GM19328 (cell line): Measurements from ENCODE around the gene SMARCB1.

Experiments used
- ATAC-seq: cut with Tn5 transposase; IDR thresholded peaks from one replicate; pipeline ENCODE4 v1.9.1; 2021; ENCODE audit warnings: mild to moderate bottlenecking, moderate library complexity; ENCODE audit not compliant: unreplicated experiment

Gene SMARCB1

GRCh38 chr22:23801238-23801821 is 14.6 kb downstream of the SMARCB1 start:
- no peak for ATAC-seq

DNA sequence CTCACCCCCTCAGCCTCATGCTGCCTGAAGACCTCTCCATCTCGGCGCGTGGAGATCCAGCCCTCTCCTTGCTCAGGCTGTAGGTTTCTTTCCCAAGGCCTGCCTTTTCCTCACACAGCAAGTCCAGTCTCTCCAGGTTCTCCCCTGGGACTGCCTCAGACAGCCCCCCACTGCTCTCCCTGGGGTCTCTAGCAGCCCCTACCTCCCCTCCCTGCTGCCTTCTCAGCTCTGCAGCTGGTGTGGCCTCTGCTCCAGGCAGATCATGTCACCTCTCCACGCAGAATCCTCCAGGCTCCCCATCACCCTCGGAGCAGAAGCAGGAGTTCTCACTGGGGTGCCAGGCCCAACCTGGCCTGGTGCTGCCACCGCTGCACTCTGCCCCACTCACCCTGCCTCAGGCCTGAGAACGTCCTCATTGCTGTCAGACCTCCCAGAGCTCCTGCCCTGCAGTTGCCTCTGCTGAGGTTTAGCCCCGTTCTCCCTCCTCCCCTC is 15.2 kb downstream of the SMARCB1 start:
- ATAC-seq: no peak

DNA sequence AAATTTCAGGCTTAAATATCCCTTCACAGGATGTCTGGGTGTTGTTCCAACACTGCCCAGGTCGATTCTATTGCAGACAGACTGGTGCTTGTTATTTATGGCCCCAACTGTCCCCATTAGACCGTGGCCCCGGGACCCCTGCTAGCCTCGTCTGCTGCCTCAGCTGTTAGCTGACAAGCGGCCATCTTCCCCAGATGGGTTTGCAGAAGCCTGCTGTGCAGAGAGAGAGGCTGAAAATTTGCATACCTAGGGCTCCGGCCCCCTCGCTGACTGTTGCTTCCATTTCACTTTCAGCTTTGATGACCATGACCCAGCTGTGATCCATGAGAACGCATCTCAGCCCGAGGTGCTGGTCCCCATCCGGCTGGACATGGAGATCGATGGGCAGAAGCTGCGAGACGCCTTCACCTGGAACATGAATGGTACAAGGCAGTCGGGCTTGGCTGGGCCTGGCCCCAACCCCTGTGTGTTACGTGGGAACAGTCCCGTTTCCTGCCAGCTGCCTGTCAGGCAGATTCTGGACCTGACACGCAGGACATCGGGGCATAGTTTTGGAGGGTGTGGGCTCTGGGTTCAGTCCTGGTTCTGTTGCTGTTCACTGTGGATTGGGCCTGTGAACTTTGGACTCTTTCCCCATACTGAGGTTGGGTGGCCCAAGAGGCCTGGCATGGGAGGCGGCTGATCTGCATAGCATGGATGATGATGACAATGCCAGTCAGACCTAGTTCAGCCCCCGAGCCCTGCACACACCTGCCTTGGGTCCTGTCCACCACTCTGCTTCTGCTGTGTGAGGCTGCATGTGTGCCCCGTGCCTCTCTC is 16.4 kb downstream of the SMARCB1 start:
- no peak for ATAC-seq

- ATAC-seq: no peak
Measured at GRCh38 chr22:23804781-23805291, 18.1 kb downstream of the SMARCB1 start.

- no peak for ATAC-seq
Measured at GRCh38 chr22:23806837-23807236, 20.1 kb downstream of the SMARCB1 start.

- no peak for ATAC-seq
Measured at GRCh38 chr22:23812378-23812777, 25.6 kb downstream of the SMARCB1 start.

DNA sequence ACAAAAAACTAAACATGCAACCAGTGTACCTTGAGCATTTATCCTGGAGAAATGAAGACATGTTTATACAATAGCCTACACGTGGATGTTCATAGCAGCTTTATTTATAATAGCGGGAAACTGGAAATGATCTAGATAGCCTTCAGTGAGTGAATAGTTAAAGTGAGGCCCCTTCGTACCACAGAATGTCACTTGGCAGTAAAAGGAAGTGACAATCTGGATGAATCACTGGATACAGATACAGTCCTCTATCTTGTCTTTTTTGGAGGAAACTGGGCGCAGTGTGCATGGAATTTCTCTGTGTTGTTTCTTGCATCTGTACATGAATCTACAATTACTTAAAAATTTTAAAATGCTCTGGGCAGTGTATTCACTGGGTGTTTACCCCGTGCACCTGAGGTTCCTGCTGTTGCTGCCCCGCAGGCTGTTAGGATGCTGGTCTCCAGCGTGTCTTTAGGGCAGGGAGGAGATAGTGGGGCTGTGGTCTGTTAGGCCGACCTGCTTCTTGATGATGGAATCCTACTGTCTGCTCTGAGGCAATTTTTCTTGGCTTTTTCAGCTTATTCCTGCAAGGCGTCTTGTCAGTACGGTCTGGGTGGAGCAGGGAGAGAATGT is 28.9 kb downstream of the SMARCB1 start:
- no peak for ATAC-seq

DNA sequence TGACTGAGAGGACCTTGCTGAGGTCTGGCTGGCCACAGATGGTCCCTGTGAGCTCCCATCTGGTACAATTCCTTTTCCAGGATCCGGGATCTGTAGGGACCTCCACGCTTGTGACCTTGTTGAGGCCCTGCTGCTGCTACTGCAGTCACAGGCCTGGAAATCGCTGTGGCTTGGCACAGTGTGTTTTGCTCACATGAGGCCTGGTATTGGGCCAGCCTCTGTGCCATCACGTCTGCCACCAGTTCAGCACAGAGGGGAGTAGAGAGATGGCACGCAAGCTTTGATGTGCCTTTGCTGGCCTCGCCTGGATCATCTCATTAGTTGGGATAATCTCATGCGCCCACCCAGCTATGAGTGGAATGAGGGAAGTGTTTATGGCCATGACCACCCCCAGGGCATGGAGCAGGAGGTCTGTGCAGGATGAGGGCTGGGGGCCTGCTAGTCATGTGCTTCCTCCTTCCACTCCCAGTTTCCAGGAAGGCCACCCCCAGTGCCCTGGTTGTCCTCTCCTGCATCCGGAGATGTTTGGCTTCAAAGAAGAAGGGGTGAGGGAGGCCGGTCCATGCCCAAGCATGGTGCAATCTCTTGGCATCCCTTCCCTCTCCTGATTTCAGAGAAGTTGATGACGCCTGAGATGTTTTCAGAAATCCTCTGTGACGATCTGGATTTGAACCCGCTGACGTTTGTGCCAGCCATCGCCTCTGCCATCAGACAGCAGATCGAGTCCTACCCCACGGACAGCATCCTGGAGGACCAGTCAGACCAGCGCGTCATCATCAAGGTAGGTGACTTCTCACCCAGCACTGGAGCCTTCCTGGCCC is 29.6 kb downstream of the SMARCB1 start:
- ATAC-seq: no peak

- no peak for ATAC-seq
Measured at GRCh38 chr22:23817146-23817545, 30.4 kb downstream of the SMARCB1 start.

- ATAC-seq: no peak
Measured at GRCh38 chr22:23818541-23818940, 31.8 kb downstream of the SMARCB1 start.

DNA sequence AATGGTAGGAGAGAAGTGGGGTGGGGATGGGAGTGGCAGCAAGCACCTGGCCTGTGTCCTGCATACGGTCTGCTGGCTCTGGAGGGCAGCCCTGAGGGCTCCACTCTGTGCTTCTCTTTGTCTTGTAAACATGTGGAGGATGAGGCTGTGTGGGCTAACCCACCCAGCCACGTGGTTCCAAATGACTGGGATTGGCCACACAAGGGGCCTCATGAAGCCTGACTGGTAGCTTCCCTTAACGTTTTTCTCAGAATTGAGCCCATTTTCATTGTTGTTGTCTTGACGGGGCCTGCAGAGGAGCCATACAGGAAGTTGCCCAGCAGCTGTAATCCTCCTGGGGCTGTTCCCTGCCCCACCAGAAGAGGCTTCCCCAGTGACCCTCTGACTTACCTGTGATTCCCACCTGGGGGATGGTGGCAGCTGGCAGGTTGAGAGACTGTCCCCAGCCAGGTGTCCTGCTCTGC is 34.0 kb downstream of the SMARCB1 start:
- ATAC-seq: no peak

GRCh38 chr22:23822101-23822671 is 35.4 kb downstream of the SMARCB1 start:
- no peak for ATAC-seq

DNA sequence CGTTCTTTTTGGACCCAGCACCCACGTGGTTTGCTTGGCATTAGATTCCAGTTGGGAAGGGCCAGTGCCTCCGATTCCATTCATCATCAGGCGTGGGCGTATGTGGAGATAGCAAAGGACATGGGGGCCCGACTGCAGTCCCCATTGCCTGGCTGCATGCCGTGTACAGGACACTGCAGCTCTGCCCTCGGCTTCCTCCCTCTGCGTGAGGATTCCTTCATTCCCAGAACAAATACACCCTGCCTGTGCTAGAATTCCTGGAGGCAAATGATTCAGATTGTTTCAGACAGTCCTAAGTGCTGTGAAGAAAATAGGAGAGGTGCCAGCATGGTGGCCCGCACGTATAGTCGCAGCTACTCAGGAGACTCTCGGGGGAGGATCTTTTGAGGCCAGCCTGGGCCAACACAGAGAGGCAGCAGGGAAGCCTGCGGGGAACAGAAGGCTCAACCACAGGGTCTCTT is 36.6 kb downstream of the SMARCB1 start:
- ATAC-seq: no peak

- ATAC-seq: no peak
Measured at GRCh38 chr22:23824476-23825245, 37.9 kb downstream of the SMARCB1 start.

- no peak for ATAC-seq
Measured at GRCh38 chr22:23825246-23825905, 38.6 kb downstream of the SMARCB1 start.

- ATAC-seq: no peak
Measured at GRCh38 chr22:23826510-23827350, 40.0 kb downstream of the SMARCB1 start.

- ATAC-seq: no peak
Measured at GRCh38 chr22:23827351-23827995, 40.7 kb downstream of the SMARCB1 start.
